Skeletal muscle tissue (tissue), 4 donors: ENCODE measurements around the gene SETD2. TPM values are rescaled to one million over a fixed set of nuclear protein-coding genes. Genes with fewer than 3 reads are reported as not detected.

Experiments
- H3K27ac ChIP-seq: one replicate; pipeline ENCODE4 v1.7.0; 2013; ENCODE audit warnings: mild to moderate bottlenecking, low read depth, low read length, inconsistent platforms
- H3K27me3 ChIP-seq, 3 donors: one replicate each; pipeline ENCODE4 v1.7.0; 2013; ENCODE audit warnings: low read length in 3 of 3; ENCODE audit not compliant: control insufficient read depth in 3 of 3, insufficient read depth in 3 of 3
- H3K36me3 ChIP-seq, 3 donors: one replicate each; pipeline ENCODE4 v1.7.0; 2013; ENCODE audit warnings: low read length in 3 of 3; ENCODE audit not compliant: control insufficient read depth in 3 of 3, insufficient read depth in 3 of 3
- H3K4me1 ChIP-seq, 3 donors: one replicate each; pipeline ENCODE4 v1.7.0; 2013; ENCODE audit warnings: low read length in 3 of 3, mild to moderate bottlenecking in 3 of 3; ENCODE audit not compliant: control insufficient read depth in 3 of 3, insufficient read depth in 3 of 3
- H3K4me3 ChIP-seq, 3 donors: one replicate each; pipeline ENCODE4 v1.7.0; 2013; ENCODE audit warnings: low read length in 3 of 3
- H3K9ac ChIP-seq, 3 donors: one replicate each; pipeline ENCODE4 v1.7.0; 2013; ENCODE audit warnings: low read length in 3 of 3, mild to moderate bottlenecking in 3 of 3, moderate library complexity in 2 of 3, low read depth in 1 of 3
- H3K9me3 ChIP-seq, 3 donors: one replicate each; pipeline ENCODE4 v1.7.0; 2013; ENCODE audit warnings: low read length in 3 of 3; ENCODE audit not compliant: control insufficient read depth in 3 of 3
- total RNA-seq: library from RNA; depleted of rRNA; stranded (reverse); fragments of >200 nt; gene quantifications from one replicate; pipeline ENCODE4 v1.2.3, GENCODE V29; 2014
- donor health status: Osteomylitis.

The SETD2 gene
- total RNA-seq, 1 donor from 2014 or later = 48.5 TPM

GRCh38 chr3:47016934-47017435, 146.9 kb downstream of the SETD2 start:
- H3K9me3 ChIP-seq = no peaks in the 10 kb centered on the region
- no peaks in the 10 kb centered on the region for H3K27me3 ChIP-seq
- no peak overlapping the region for H3K9ac ChIP-seq
- H3K4me3 ChIP-seq = no peak overlapping the region
- peaks cover 28 to 39% (median 32%) of the 10 kb centered on the region in 3 donors for H3K36me3 ChIP-seq
- peaks cover 11 to 26% (median 17%) of the 10 kb centered on the region in 3 donors for H3K4me1 ChIP-seq
- no peak overlapping the region for H3K27ac ChIP-seq

- H3K9ac ChIP-seq = peak overlapping the region in 1 of 3 donors; percentile 16
- no peaks in the 10 kb centered on the region for H3K9me3 ChIP-seq
- no peak overlapping the region for H3K4me3 ChIP-seq
- H3K27ac ChIP-seq = no peak overlapping the region
- H3K36me3 ChIP-seq = peaks cover 28 to 39% (median 32%) of the 10 kb centered on the region in 3 donors
- peaks cover 11 to 26% (median 17%) of the 10 kb centered on the region in 3 donors for H3K4me1 ChIP-seq
- H3K27me3 ChIP-seq = no peaks in the 10 kb centered on the region
Observed at GRCh38 chr3:47016086-47016933, 147.6 kb downstream of the SETD2 start.

GRCh38 chr3:47015151-47015550, 148.8 kb downstream of the SETD2 start:
- no peaks in the 10 kb centered on the region for H3K9me3 ChIP-seq
- H3K27ac ChIP-seq = no peak overlapping the region
- H3K4me1 ChIP-seq = peaks cover 8 to 22% (median 17%) of the 10 kb centered on the region in 3 donors
- no peak overlapping the region for H3K9ac ChIP-seq
- H3K36me3 ChIP-seq = peaks cover 28 to 39% (median 32%) of the 10 kb centered on the region in 3 donors
- H3K4me3 ChIP-seq = no peak overlapping the region
- H3K27me3 ChIP-seq = no peaks in the 10 kb centered on the region

- Histone ChIP-seq H3K27me3 (no peaks in the 10 kb centered on the region), H3K4me3 (no peak overlapping the region), H3K9ac (no peak overlapping the region), H3K36me3 (peaks cover 24 to 33% (median 27%) of the 10 kb centered on the region in 3 donors), H3K4me1 (peaks cover 12 to 26% (median 23%) of the 10 kb centered on the region in 3 donors), H3K27ac (no peak overlapping the region), H3K9me3 (no peaks in the 10 kb centered on the region)
Observed at GRCh38 chr3:47014036-47014435, 149.9 kb downstream of the SETD2 start.

GRCh38 chr3:47013231-47013630, 150.7 kb downstream of the SETD2 start:
- peaks cover 16 to 29% (median 29%) of the 10 kb centered on the region in 3 donors for H3K4me1 ChIP-seq
- H3K9me3 ChIP-seq = no peaks in the 10 kb centered on the region
- no peak overlapping the region for H3K4me3 ChIP-seq

GRCh38 chr3:47012342-47013230, 151.3 kb downstream of the SETD2 start:
- no peak overlapping the region for H3K9ac ChIP-seq
- H3K4me1 ChIP-seq = peaks cover 16 to 29% (median 29%) of the 10 kb centered on the region in 3 donors
- no peaks in the 10 kb centered on the region for H3K27me3 ChIP-seq
- no peak overlapping the region for H3K4me3 ChIP-seq
- peaks cover 16 to 23% (median 22%) of the 10 kb centered on the region in 3 donors for H3K36me3 ChIP-seq
- no peaks in the 10 kb centered on the region for H3K9me3 ChIP-seq
- no peak overlapping the region for H3K27ac ChIP-seq

More at GRCh38 chr3:47013231-47013630, 150.7 kb downstream of the SETD2 start:
- Histone ChIP-seq H3K36me3 (peaks cover 22 to 30% (median 22%) of the 10 kb centered on the region in 3 donors), H3K9ac (no peak overlapping the region), H3K27me3 (no peaks in the 10 kb centered on the region), H3K27ac (no peak overlapping the region)

GRCh38 chr3:47011371-47011770, 152.5 kb downstream of the SETD2 start:
- no peak overlapping the region for H3K9ac ChIP-seq
- H3K4me1 ChIP-seq = peaks cover 16 to 26% (median 23%) of the 10 kb centered on the region in 3 donors
- H3K27ac ChIP-seq = no peak overlapping the region
- H3K36me3 ChIP-seq = peaks cover 6 to 13% (median 12%) of the 10 kb centered on the region in 3 donors
- no peaks in the 10 kb centered on the region for H3K27me3 ChIP-seq
- H3K9me3 ChIP-seq = no peaks in the 10 kb centered on the region
- no peak overlapping the region for H3K4me3 ChIP-seq

- H3K36me3 ChIP-seq = peaks cover 6 to 16% (median 15%) of the 10 kb centered on the region in 3 donors
- no peaks in the 10 kb centered on the region for H3K9me3 ChIP-seq
- no peak overlapping the region for H3K27ac ChIP-seq
- H3K4me1 ChIP-seq = peaks cover 16 to 26% (median 23%) of the 10 kb centered on the region in 3 donors
- H3K27me3 ChIP-seq = no peaks in the 10 kb centered on the region
- no peak overlapping the region for H3K9ac ChIP-seq
- no peak overlapping the region for H3K4me3 ChIP-seq
Observed at GRCh38 chr3:47010910-47011309, 153.0 kb downstream of the SETD2 start.

GRCh38 chr3:47010111-47010712, 153.7 kb downstream of the SETD2 start:
- H3K9ac ChIP-seq = peak overlapping the region; percentile 87 to 93 (median 87)
- no peaks in the 10 kb centered on the region for H3K27me3 ChIP-seq
- H3K4me3 ChIP-seq = peak overlapping the region; percentile 80 to 86 (median 85)
- peak overlapping the region; percentile 83 for H3K27ac ChIP-seq
- peaks cover 13 to 22% (median 21%) of the 10 kb centered on the region in 3 donors for H3K4me1 ChIP-seq
- H3K36me3 ChIP-seq = peaks cover 12 to 17% (median 13%) of the 10 kb centered on the region in 3 donors
- no peaks in the 10 kb centered on the region for H3K9me3 ChIP-seq
